ENCODE results near the gene HMCN1. TPM values are rescaled to one million over a fixed set of nuclear protein-coding genes. Genes with fewer than 3 reads are reported as not detected.
"Not testable (repeated sequence)": the region's sequence is repeated elsewhere in the genome, so short reads cannot be mapped to it uniquely, and the experiment has no call there.

HMCN1 gene
- total and polyA plus RNA-seq, 2 experiments from 2014 or later: 1.6 to 8.7 TPM

GRCh38 chr1:185886671-185887070, 152.5 kb downstream of the HMCN1 start:
- Mint-ChIP-seq H3K27ac (no peak overlapping the region), H3K27me3 (ENCODE audit: insufficient read depth, low read depth, poor library complexity) (no peaks in the 10 kb centered on the region), H3K36me3 (ENCODE audit: low read depth) (peaks cover 1% of the 10 kb centered on the region; the same call in 2 of the 3 replicates), H3K4me1 (no peaks in the 10 kb centered on the region), H3K4me3 (no peak overlapping the region), H3K9me3 (peaks cover 3% of the 10 kb centered on the region)
- no peaks in the 10 kb centered on the region for H4K20me1 ChIP-seq (replicated peaks; ENCODE audit: insufficient read depth)
- no peaks in the 10 kb centered on the region for H3F3A ChIP-seq (replicated peaks; ENCODE audit: low read depth)
- ATAC-seq: no peak
- H3K4me3 ChIP-seq: no peak overlapping the region
- no peaks in the 10 kb centered on the region for H3K4me1 ChIP-seq (ENCODE audit: insufficient read depth)
- H2AFZ ChIP-seq: no peak overlapping the region
- H3K9me2 ChIP-seq (ENCODE audit: insufficient read depth): no peaks in the 10 kb centered on the region
- H3K27me3 ChIP-seq (ENCODE audit: insufficient read depth): no peaks in the 10 kb centered on the region
- H3K27ac ChIP-seq (ENCODE audit: low read depth): no peak overlapping the region
- H3K79me2 ChIP-seq (replicated peaks; ENCODE audit: insufficient read depth): no peaks in the 10 kb centered on the region
- H3K4me2 ChIP-seq: no peak overlapping the region
- TF ChIP-seq POLR2AphosphoS5 (IDR thresholded peaks at IDR 0.05; ENCODE audit: low read depth): no peak
- no peak for TF ChIP-seq ZNF331 (CRISPR knock-in tag; IDR thresholded peaks at IDR 0.05; ENCODE audit: low read depth)
- TF ChIP-seq STAT1 (IDR thresholded peaks at IDR 0.05; ENCODE audit: unreplicated experiment): no peak
- no peak for TF ChIP-seq NANOG (IDR thresholded peaks at IDR 0.05; ENCODE audit: borderline replicate concordance)
- no peak for TF ChIP-seq CTCF (conservative IDR thresholded peaks at IDR 0.05; ENCODE audit: low read depth in 2 of 2)
- TF ChIP-seq, protein P1, sequence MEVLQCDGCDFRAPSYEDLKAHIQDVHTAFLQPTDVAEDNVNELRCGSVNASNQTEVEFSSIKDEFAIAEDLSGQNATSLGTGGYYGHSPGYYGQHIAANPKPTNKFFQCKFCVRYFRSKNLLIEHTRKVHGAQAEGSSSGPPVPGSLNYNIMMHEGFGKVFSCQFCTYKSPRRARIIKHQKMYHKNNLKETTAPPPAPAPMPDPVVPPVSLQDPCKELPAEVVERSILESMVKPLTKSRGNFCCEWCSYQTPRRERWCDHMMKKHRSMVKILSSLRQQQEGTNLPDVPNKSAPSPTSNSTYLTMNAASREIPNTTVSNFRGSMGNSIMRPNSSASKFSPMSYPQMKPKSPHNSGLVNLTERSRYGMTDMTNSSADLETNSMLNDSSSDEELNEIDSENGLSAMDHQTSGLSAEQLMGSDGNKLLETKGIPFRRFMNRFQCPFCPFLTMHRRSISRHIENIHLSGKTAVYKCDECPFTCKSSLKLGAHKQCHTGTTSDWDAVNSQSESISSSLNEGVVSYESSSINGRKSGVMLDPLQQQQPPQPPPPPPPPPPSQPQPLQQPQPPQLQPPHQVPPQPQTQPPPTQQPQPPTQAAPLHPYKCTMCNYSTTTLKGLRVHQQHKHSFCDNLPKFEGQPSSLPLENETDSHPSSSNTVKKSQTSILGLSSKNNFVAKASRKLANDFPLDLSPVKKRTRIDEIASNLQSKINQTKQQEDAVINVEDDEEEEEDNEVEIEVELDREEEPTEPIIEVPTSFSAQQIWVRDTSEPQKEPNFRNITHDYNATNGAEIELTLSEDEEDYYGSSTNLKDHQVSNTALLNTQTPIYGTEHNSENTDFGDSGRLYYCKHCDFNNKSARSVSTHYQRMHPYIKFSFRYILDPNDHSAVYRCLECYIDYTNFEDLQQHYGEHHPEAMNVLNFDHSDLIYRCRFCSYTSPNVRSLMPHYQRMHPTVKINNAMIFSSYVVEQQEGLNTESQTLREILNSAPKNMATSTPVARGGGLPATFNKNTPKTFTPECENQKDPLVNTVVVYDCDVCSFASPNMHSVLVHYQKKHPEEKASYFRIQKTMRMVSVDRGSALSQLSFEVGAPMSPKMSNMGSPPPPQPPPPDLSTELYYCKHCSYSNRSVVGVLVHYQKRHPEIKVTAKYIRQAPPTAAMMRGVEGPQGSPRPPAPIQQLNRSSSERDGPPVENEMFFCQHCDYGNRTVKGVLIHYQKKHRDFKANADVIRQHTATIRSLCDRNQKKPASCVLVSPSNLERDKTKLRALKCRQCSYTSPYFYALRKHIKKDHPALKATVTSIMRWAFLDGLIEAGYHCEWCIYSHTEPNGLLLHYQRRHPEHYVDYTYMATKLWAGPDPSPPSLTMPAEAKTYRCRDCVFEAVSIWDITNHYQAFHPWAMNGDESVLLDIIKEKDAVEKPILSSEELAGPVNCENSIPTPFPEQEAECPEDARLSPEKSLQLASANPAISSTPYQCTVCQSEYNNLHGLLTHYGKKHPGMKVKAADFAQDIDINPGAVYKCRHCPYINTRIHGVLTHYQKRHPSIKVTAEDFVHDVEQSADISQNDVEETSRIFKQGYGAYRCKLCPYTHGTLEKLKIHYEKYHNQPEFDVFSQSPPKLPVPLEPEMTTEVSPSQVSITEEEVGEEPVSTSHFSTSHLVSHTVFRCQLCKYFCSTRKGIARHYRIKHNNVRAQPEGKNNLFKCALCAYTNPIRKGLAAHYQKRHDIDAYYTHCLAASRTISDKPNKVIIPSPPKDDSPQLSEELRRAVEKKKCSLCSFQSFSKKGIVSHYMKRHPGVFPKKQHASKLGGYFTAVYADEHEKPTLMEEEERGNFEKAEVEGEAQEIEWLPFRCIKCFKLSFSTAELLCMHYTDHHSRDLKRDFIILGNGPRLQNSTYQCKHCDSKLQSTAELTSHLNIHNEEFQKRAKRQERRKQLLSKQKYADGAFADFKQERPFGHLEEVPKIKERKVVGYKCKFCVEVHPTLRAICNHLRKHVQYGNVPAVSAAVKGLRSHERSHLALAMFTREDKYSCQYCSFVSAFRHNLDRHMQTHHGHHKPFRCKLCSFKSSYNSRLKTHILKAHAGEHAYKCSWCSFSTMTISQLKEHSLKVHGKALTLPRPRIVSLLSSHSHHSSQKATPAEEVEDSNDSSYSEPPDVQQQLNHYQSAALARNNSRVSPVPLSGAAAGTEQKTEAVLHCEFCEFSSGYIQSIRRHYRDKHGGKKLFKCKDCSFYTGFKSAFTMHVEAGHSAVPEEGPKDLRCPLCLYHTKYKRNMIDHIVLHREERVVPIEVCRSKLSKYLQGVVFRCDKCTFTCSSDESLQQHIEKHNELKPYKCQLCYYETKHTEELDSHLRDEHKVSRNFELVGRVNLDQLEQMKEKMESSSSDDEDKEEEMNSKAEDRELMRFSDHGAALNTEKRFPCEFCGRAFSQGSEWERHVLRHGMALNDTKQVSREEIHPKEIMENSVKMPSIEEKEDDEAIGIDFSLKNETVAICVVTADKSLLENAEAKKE (CRISPR knock-in tag; IDR thresholded peaks at IDR 0.05): no peak
- TF ChIP-seq CREB1 (CRISPR knock-in tag; IDR thresholded peaks at IDR 0.05; ENCODE audit: low read depth): no peak
- TF ChIP-seq, protein P2, sequence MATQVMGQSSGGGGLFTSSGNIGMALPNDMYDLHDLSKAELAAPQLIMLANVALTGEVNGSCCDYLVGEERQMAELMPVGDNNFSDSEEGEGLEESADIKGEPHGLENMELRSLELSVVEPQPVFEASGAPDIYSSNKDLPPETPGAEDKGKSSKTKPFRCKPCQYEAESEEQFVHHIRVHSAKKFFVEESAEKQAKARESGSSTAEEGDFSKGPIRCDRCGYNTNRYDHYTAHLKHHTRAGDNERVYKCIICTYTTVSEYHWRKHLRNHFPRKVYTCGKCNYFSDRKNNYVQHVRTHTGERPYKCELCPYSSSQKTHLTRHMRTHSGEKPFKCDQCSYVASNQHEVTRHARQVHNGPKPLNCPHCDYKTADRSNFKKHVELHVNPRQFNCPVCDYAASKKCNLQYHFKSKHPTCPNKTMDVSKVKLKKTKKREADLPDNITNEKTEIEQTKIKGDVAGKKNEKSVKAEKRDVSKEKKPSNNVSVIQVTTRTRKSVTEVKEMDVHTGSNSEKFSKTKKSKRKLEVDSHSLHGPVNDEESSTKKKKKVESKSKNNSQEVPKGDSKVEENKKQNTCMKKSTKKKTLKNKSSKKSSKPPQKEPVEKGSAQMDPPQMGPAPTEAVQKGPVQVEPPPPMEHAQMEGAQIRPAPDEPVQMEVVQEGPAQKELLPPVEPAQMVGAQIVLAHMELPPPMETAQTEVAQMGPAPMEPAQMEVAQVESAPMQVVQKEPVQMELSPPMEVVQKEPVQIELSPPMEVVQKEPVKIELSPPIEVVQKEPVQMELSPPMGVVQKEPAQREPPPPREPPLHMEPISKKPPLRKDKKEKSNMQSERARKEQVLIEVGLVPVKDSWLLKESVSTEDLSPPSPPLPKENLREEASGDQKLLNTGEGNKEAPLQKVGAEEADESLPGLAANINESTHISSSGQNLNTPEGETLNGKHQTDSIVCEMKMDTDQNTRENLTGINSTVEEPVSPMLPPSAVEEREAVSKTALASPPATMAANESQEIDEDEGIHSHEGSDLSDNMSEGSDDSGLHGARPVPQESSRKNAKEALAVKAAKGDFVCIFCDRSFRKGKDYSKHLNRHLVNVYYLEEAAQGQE (IDR thresholded peaks at IDR 0.05; ENCODE audit: unreplicated experiment): no peak
- TF ChIP-seq, protein P3, sequence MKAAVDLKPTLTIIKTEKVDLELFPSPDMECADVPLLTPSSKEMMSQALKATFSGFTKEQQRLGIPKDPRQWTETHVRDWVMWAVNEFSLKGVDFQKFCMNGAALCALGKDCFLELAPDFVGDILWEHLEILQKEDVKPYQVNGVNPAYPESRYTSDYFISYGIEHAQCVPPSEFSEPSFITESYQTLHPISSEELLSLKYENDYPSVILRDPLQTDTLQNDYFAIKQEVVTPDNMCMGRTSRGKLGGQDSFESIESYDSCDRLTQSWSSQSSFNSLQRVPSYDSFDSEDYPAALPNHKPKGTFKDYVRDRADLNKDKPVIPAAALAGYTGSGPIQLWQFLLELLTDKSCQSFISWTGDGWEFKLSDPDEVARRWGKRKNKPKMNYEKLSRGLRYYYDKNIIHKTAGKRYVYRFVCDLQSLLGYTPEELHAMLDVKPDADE (IDR thresholded peaks at IDR 0.05): no peak
- no peak for TF ChIP-seq EZH2 (IDR thresholded peaks at IDR 0.05; ENCODE audit: low read depth, unreplicated experiment)
- no peak for DNase-seq (ENCODE audit: low spot score)
- H3K36me3 ChIP-seq (ENCODE audit: insufficient read depth): no peaks in the 10 kb centered on the region

DNA sequence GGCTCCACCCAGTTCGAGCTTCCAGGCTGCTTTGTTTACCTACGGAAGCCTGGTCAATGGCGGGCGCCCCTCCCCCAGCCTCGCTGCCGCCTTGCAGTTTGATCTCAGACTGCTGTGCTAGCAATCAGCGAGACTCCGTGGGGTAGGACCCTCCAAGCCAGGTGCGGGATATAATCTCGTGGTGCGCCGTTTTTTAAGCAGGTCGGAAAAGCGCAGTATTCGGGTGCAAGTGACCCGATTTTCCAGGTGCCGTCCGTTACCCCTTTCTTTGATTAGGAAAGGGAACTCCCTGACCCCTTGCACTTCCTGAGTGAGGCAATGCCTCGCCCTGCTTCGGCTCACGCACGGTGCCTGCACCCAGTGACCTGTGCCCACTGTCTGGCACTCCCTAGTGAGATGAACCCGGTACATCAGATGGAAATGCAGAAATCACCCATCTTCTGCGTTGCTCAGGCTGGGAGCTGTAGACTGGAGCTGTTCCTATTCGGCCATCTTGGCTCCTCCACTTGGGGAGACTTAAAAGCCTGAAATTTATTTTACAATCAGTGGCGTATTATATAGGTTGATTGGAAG, 158.7 kb downstream of the HMCN1 start:
- H2AFZ ChIP-seq; ATAC-seq; H3K4me3 Mint-ChIP-seq; H3K4me2 ChIP-seq; H3K4me1 ChIP-seq (ENCODE audit: insufficient read depth); H3K4me3 ChIP-seq; H3K27ac ChIP-seq (ENCODE audit: low read depth); H3K27ac Mint-ChIP-seq; H4K20me1 ChIP-seq (replicated peaks; ENCODE audit: insufficient read depth); H3K79me2 ChIP-seq (replicated peaks; ENCODE audit: insufficient read depth); H3K36me3 ChIP-seq (ENCODE audit: insufficient read depth); H3K9me2 ChIP-seq (ENCODE audit: insufficient read depth); DNase-seq (ENCODE audit: low spot score); H3F3A ChIP-seq (replicated peaks; ENCODE audit: low read depth); H3K4me1 Mint-ChIP-seq; H3K27me3 Mint-ChIP-seq (ENCODE audit: insufficient read depth, low read depth, poor library complexity); H3K27me3 ChIP-seq (ENCODE audit: insufficient read depth): not testable (repeated sequence)
- peaks cover 12% of the 10 kb centered on the region; the same call in 2 of the 3 replicates for H3K36me3 Mint-ChIP-seq (ENCODE audit: low read depth)
- H3K9me3 Mint-ChIP-seq: peaks cover 15% of the 10 kb centered on the region
